NT2/D1 (cell line): ENCODE measurements around the gene NTM.
"Not testable (repeated sequence)": the region's sequence is repeated elsewhere in the genome, so short reads cannot be mapped to it uniquely, and the experiment has no call there.

ENCODE experiments used
- DNase-seq: peaks from one replicate; pipeline ENCODE4 v3.0.0-alpha.2; 2011; ENCODE audit warnings: low read depth, low spot score
- H3K27me3 ChIP-seq: 2 replicates; pipeline ENCODE4 v1.6.0; 2011; ENCODE audit warnings: mild to moderate bottlenecking; ENCODE audit not compliant: insufficient read length, insufficient read depth
- H3K36me3 ChIP-seq: 2 replicates; pipeline ENCODE4 v1.6.1; 2011; ENCODE audit warnings: mild to moderate bottlenecking, low read length, mixed read lengths; ENCODE audit not compliant: insufficient read depth, insufficient read length
- H3K4me1 ChIP-seq: 2 replicates; pipeline ENCODE4 v1.5.1; 2011; ENCODE audit not compliant: insufficient read depth, insufficient read length
- H3K4me3 ChIP-seq: 2 replicates; pipeline ENCODE4 v1.5.1; 2011; ENCODE audit warnings: low read depth; ENCODE audit not compliant: insufficient read length
- H3K9ac ChIP-seq: 2 replicates; pipeline ENCODE4 v1.6.0; 2011; ENCODE audit warnings: low read depth; ENCODE audit not compliant: insufficient read length
- H3K9me3 ChIP-seq: 2 replicates; pipeline ENCODE4 v1.5.1; 2011; ENCODE audit warnings: mild to moderate bottlenecking, low read length; ENCODE audit not compliant: insufficient read depth
- SUZ12 ChIP-seq: IDR thresholded peaks from 2 replicates; pipeline ENCODE4 v1.6.1; 2011; ENCODE audit not compliant: insufficient read length, insufficient read depth; ENCODE audit errors: extremely low read depth
- YY1 ChIP-seq: IDR thresholded peaks from 2 replicates; pipeline ENCODE4 v1.6.1; 2011; ENCODE audit not compliant: insufficient read length, insufficient read depth
- ZNF274 ChIP-seq: IDR thresholded peaks from 2 replicates; pipeline ENCODE4 v1.6.1; 2011; ENCODE audit warnings: mild to moderate bottlenecking, low read depth, low read length

The NTM gene

GRCh38 chr11:131422496-131422895 is 52.1 kb downstream of the NTM start:
- Histone ChIP-seq H3K4me3 (no peak overlapping the region), H3K9me3 (no peaks in the 10 kb centered on the region), H3K9ac (no peak overlapping the region), H3K27me3 (no peaks in the 10 kb centered on the region), H3K4me1 (no peaks in the 10 kb centered on the region), H3K36me3 (no peaks in the 10 kb centered on the region)
- TF ChIP-seq ZNF274 = no peak
- TF ChIP-seq SUZ12 = no peak
- no peak for TF ChIP-seq YY1
- DNase-seq = no peak

GRCh38 chr11:131423688-131424087 is 53.3 kb downstream of the NTM start:
- Histone ChIP-seq H3K9me3 (no peaks in the 10 kb centered on the region), H3K4me1 (no peaks in the 10 kb centered on the region), H3K27me3 (no peaks in the 10 kb centered on the region), H3K36me3 (no peaks in the 10 kb centered on the region), H3K4me3 (no peak overlapping the region), H3K9ac (no peak overlapping the region)
- no peak for DNase-seq
- TF ChIP-seq ZNF274 = no peak
- no peak for TF ChIP-seq YY1
- TF ChIP-seq SUZ12 = no peak

GRCh38 chr11:131424257-131424876 is 54.0 kb downstream of the NTM start:
- not testable (repeated sequence) for H3K9me3 ChIP-seq, H3K27me3 ChIP-seq, DNase-seq, H3K4me1 ChIP-seq, H3K4me3 ChIP-seq, H3K9ac ChIP-seq, H3K36me3 ChIP-seq

- Histone ChIP-seq H3K27me3 (no peaks in the 10 kb centered on the region), H3K36me3 (no peaks in the 10 kb centered on the region), H3K4me1 (no peaks in the 10 kb centered on the region), H3K9ac (no peak overlapping the region), H3K4me3 (no peak overlapping the region), H3K9me3 (no peaks in the 10 kb centered on the region)
- no peak for DNase-seq
- no peak for TF ChIP-seq ZNF274
- TF ChIP-seq SUZ12 = no peak
- no peak for TF ChIP-seq YY1
These were observed 54.9 kb downstream of the NTM start for GRCh38 chr11:131425285-131425684.

GRCh38 chr11:131428853-131429252 is 58.4 kb downstream of the NTM start:
- no peak overlapping the region for H3K9ac ChIP-seq
- H3K36me3 ChIP-seq = no peaks in the 10 kb centered on the region
- DNase-seq = no peak
- no peaks in the 10 kb centered on the region for H3K27me3 ChIP-seq
- H3K4me1 ChIP-seq = no peaks in the 10 kb centered on the region
- H3K4me3 ChIP-seq = no peak overlapping the region
- no peak for TF ChIP-seq YY1
- no peak for TF ChIP-seq SUZ12
- no peak for TF ChIP-seq ZNF274
- H3K9me3 ChIP-seq = no peaks in the 10 kb centered on the region

GRCh38 chr11:131430473-131431208 is 60.2 kb downstream of the NTM start:
- Histone ChIP-seq H3K9me3 (no peaks in the 10 kb centered on the region), H3K27me3 (no peaks in the 10 kb centered on the region), H3K36me3 (no peaks in the 10 kb centered on the region), H3K4me1 (no peaks in the 10 kb centered on the region), H3K9ac (no peak overlapping the region), H3K4me3 (no peak overlapping the region)
- DNase-seq = no peak
- TF ChIP-seq ZNF274 = no peak
- TF ChIP-seq YY1 = no peak
- TF ChIP-seq SUZ12 = no peak

- Histone ChIP-seq H3K9me3 (peaks cover 15% of the 10 kb centered on the region; the same call in 1 of the 2 replicates), H3K4me1 (no peaks in the 10 kb centered on the region), H3K4me3 (no peak overlapping the region), H3K9ac (no peak overlapping the region), H3K27me3 (no peaks in the 10 kb centered on the region), H3K36me3 (no peaks in the 10 kb centered on the region)
- no peak for TF ChIP-seq ZNF274
- TF ChIP-seq YY1 = no peak
- no peak for TF ChIP-seq SUZ12
- no peak for DNase-seq
These were observed 70.8 kb downstream of the NTM start for GRCh38 chr11:131441051-131441810.
